ENCODE results near the gene MCOLN2.
"Not testable (repeated sequence)": the region's sequence is repeated elsewhere in the genome, so short reads cannot be mapped to it uniquely, and the experiment has no call there.

The MCOLN2 gene

GRCh38 chr1:84941843-84942242 lies 55.1 kb downstream of the MCOLN2 start:
- DNase-seq (ENCODE audit: low read depth), result no peak

- DNase-seq (ENCODE audit: low read depth), result peak; percentile 22
Measured at GRCh38 chr1:84940481-84940880, 56.4 kb downstream of the MCOLN2 start.

- DNase-seq (ENCODE audit: low read depth), result no peak
Measured at GRCh38 chr1:84939761-84940160, 57.2 kb downstream of the MCOLN2 start.

- peak; percentile 49 for DNase-seq (ENCODE audit: low read depth)
Measured at GRCh38 chr1:84939151-84939550, 57.8 kb downstream of the MCOLN2 start.

GRCh38 chr1:84936116-84936810 lies 60.6 kb downstream of the MCOLN2 start:
- DNase-seq (ENCODE audit: low read depth), result peak; percentile 74

GRCh38 chr1:84933011-84933611 lies 63.8 kb downstream of the MCOLN2 start:
- DNase-seq (ENCODE audit: low read depth), result no peak

GRCh38 chr1:84930831-84931230 lies 66.1 kb downstream of the MCOLN2 start:
- no peak for DNase-seq (ENCODE audit: low read depth)

GRCh38 chr1:84930329-84930728 lies 66.6 kb downstream of the MCOLN2 start:
- DNase-seq (ENCODE audit: low read depth), result no peak

GRCh38 chr1:84929581-84929980 lies 67.3 kb downstream of the MCOLN2 start:
- DNase-seq (ENCODE audit: low read depth), result no peak

- no peak for DNase-seq (ENCODE audit: low read depth)
Measured at GRCh38 chr1:84928979-84929378, 67.9 kb downstream of the MCOLN2 start.

GRCh38 chr1:84923317-84923716 lies 73.6 kb downstream of the MCOLN2 start:
- DNase-seq (ENCODE audit: low read depth), result no peak

- DNase-seq (ENCODE audit: low read depth), result no peak
Measured at GRCh38 chr1:84920159-84920558, 76.8 kb downstream of the MCOLN2 start.

- DNase-seq (ENCODE audit: low read depth), result no peak
Measured at GRCh38 chr1:84919461-84919970, 77.4 kb downstream of the MCOLN2 start.

GRCh38 chr1:84918726-84919336 lies 78.1 kb downstream of the MCOLN2 start:
- no peak for DNase-seq (ENCODE audit: low read depth)

- no peak for DNase-seq (ENCODE audit: low read depth)
Measured at GRCh38 chr1:84916897-84917296, 80.0 kb downstream of the MCOLN2 start.

GRCh38 chr1:84913555-84913892 lies 83.4 kb downstream of the MCOLN2 start:
- no peak for DNase-seq (ENCODE audit: low read depth)

- DNase-seq (ENCODE audit: low read depth), result no peak
Measured at GRCh38 chr1:84912726-84913554, 84.0 kb downstream of the MCOLN2 start.

GRCh38 chr1:84908746-84909464 lies 88.0 kb downstream of the MCOLN2 start:
- DNase-seq (ENCODE audit: low read depth), result not testable (repeated sequence)

GRCh38 chr1:84907095-84907827 lies 89.7 kb downstream of the MCOLN2 start:
- DNase-seq (ENCODE audit: low read depth), result peak; percentile 43

GRCh38 chr1:84902727-84903126 lies 94.2 kb downstream of the MCOLN2 start:
- DNase-seq (ENCODE audit: low read depth), result not testable (repeated sequence)

GRCh38 chr1:84899969-84900368 lies 96.9 kb downstream of the MCOLN2 start:
- no peak for DNase-seq (ENCODE audit: low read depth)
